GM12874 (cell line): ENCODE data around the gene DEK.

Experiments
- TF ChIP-seq, protein P1 (sequence below): IDR thresholded peaks from 2 replicates; pipeline ENCODE4 v1.5.1; 2011; ENCODE audit warnings: low read depth, mild to moderate bottlenecking, control low read depth, low read length, moderate library complexity; ENCODE audit not compliant: insufficient read depth

DEK gene

DNA sequence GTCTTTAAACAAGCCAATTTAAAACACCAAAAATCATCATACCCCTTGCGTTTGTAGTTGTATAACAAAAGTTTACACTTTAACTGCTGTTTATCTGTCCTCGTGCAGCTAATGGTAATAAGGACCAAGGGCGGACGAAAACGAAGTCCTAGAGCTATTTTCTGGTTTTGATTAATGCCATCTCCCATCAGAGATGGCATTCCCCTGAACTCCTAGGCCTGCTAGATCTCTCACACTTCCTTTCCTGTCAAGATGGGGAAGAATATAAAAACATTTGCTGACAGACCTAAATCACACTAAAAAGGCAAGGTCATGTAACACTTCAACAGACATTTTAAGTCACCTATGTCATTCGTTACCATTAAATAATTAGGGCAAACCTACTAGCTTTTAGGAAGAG lies 9.5 kb downstream of the DEK start:
- TF ChIP-seq, protein P1, sequence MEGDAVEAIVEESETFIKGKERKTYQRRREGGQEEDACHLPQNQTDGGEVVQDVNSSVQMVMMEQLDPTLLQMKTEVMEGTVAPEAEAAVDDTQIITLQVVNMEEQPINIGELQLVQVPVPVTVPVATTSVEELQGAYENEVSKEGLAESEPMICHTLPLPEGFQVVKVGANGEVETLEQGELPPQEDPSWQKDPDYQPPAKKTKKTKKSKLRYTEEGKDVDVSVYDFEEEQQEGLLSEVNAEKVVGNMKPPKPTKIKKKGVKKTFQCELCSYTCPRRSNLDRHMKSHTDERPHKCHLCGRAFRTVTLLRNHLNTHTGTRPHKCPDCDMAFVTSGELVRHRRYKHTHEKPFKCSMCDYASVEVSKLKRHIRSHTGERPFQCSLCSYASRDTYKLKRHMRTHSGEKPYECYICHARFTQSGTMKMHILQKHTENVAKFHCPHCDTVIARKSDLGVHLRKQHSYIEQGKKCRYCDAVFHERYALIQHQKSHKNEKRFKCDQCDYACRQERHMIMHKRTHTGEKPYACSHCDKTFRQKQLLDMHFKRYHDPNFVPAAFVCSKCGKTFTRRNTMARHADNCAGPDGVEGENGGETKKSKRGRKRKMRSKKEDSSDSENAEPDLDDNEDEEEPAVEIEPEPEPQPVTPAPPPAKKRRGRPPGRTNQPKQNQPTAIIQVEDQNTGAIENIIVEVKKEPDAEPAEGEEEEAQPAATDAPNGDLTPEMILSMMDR = no peak

DNA sequence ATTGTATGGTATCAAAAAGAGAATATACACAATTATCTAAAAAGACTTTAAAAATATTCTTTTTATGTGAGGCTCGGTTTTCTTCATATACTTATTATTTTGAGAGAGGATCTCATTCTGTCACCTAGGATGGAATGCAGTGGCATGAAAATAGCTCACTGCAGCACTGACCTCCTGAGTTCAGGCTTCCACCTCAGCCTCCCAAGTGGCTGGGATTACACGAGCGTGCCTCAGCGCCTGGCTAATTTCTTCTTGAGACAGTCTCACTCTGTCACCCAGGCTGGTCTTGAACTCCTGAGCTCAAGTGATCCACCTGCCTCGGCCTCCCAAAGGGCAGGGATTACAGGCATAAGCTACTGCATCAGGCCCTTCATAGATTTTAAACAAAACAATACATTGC lies 10.7 kb downstream of the DEK start:
- TF ChIP-seq, protein P1 = no peak

DNA sequence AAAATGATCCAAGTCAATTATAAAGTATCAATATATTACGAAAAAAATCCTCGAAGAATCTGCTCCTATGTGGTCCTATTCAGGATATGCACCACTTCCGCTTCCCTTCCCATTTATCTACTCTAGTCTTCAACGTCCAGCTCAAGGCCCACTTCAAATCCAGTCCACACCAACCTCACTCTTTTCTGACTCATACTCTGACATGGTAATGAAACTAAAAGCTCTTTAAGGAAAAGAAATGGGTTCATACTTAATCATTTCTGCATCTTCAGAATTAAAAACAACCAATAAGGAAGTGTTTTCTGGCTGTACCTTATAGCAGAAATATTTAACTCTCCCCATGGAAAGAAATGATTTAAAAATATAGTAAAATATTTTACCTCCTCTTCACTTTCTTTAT lies 15.1 kb downstream of the DEK start:
- TF ChIP-seq, protein P1 = no peak

DNA sequence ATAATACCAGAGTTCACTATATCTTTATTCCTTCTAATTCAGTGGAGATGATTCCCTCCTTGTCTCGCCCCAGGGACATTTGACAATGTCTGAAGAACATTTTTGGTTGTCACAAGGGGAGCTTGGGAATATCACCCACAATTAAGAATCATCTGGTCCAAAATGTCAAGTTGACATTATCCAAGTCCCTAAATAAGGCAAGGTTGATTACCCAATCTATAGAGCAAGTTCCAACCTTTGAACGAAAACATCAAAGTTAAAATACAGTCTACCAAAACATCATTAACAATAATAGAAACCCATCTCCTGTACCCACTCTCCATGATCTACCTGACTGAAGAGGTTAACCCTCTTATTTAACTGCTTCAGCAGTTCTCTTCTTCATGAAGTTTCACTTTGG lies 15.6 kb downstream of the DEK start:
- TF ChIP-seq, protein P1 = no peak

DNA sequence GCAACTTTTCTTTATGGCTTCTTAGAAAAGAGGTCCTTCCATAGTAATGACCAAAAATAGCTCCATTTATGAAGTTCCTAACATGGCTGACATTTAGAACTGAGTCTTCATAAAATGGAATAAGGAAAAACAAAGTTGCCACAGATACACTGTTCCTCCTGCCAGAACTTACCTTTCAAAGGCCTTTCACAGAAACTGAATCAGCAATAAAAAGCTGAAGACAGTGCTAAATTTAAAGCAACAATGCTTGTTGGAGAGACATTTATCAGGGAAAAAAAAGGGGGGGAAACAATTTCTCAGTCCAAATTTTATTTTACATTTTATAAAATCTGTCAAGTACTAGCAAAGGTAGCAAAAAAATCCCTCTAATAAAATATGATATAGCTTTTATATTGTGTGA lies 17.3 kb downstream of the DEK start:
- TF ChIP-seq, protein P1 = no peak

DNA sequence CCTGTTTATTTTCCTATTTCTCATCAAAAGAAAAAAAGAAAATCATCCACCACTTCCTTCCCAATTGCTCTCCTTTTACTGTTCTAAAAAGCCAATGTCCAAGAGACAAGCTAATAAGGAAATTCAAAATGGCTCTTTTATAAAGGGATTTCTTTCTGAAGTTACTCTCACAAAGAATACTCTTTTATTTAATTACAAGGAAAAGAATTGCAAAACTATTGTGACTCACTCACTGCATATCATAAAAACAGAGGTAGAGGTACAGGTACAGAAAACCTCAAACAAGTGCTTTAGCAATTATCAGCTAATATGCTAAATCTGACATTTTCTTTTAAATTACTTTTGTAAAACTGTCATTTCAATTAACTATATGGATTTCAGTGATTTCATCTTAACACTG lies 18.1 kb downstream of the DEK start:
- TF ChIP-seq, protein P1 = no peak

DNA sequence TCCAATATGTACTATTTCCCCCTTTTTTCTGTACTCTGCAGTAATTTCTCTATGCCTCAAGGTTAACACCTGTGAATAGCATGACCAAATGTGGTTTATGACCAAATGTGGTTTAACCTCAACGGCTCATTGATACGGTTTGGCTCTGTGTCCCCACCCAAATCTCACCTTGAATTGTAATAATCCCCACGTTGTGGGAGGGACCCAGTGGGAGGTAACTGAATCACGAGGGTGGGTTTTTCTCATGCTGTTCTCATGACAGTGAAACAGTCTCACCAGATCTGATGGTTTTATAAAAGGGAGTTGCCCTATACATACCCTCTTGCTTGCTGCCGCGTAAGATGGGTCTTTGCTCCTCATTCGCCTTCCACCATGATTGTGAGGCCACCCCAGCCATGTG lies 18.7 kb downstream of the DEK start:
- TF ChIP-seq, protein P1 = no peak

DNA sequence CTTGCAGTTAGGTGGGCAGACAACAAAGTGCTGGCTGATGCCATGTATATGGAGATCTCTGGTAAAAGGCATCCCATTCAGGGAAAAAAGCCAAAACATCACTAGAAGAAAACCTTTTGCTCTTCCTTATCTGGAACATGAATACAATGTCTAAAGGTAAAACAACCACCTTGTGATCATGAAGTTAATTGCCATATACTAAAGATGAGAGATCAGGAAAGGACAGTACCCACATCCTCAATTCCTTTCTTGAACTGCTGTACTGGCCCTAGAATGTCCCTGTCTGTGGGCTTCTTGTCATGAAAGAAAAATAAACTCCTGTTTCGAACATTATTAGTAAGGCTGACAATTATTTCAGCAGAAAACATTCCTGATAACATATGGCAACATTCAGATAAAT lies 19.3 kb downstream of the DEK start:
- TF ChIP-seq, protein P1 = no peak
